ENCODE data around the gene AP2B1. TPM values are rescaled to one million over a fixed set of nuclear protein-coding genes. Genes with fewer than 3 reads are reported as not detected.

Gene AP2B1
- total RNA-seq, 1 donor from 2014 or later: 145 TPM

DNA sequence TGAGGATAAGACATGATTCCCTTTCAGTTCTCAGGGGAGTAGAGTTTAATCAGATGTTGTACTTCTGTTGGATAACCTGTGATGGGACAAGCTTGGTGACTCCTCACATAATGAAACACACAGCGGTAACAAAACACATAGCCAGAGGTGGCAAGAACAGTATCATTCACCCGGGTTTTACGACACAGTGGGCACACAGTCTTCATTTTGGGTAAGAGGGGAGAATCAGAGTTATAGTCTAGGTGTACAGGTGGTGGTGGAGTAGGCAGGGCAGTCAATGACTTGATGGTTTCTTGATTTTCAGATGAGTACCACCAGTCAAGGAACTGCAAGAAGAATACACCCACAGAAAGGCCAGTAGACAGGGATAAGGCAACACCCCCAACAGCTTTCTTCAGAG, 11.4 kb upstream of the AP2B1 start:
- H3K27ac ChIP-seq: no peak overlapping the region
- DNase-seq (no peak), ATAC-seq (no peak)
- H3K4me1 ChIP-seq: peaks cover 34% of the 10 kb centered on the region
- H3K4me3 ChIP-seq: no peak overlapping the region
- intact Hi-C loops (cut with DNase I): no loop called here
- TF ChIP-seq, protein P1, sequence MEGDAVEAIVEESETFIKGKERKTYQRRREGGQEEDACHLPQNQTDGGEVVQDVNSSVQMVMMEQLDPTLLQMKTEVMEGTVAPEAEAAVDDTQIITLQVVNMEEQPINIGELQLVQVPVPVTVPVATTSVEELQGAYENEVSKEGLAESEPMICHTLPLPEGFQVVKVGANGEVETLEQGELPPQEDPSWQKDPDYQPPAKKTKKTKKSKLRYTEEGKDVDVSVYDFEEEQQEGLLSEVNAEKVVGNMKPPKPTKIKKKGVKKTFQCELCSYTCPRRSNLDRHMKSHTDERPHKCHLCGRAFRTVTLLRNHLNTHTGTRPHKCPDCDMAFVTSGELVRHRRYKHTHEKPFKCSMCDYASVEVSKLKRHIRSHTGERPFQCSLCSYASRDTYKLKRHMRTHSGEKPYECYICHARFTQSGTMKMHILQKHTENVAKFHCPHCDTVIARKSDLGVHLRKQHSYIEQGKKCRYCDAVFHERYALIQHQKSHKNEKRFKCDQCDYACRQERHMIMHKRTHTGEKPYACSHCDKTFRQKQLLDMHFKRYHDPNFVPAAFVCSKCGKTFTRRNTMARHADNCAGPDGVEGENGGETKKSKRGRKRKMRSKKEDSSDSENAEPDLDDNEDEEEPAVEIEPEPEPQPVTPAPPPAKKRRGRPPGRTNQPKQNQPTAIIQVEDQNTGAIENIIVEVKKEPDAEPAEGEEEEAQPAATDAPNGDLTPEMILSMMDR (IDR thresholded peaks at IDR 0.05): no peak
- H3K27me3 ChIP-seq (ENCODE audit: low read depth): no peaks in the 10 kb centered on the region
- peaks cover 36% of the 10 kb centered on the region for H3K36me3 ChIP-seq
- no peaks in the 10 kb centered on the region for H3K9me3 ChIP-seq

DNA sequence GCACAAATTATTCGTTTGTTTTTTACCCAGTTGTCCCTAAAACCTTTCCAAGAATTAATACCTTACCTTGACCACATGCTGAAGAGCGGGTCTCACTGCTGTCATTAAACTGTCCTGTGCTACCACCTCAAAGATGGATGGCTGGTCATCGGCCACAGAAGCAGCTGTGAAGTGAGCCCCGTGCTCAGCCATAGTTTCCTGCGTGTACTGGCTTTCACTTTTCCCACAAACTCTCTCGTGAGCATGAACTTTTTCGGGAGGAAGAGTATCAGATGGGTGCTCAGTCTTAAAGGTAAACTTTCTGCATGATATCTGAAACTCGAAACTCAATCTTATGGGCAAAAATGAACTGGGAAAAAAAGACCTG, 9.3 kb upstream of the AP2B1 start:
- DNase-seq (no peak), ATAC-seq (peak; percentile 26 to 41)
- TF ChIP-seq, protein P1 (IDR thresholded peaks at IDR 0.05): no peak
- Histone ChIP-seq H3K9me3 (no peaks in the 10 kb centered on the region), H3K4me1 (peaks cover 22% of the 10 kb centered on the region), H3K36me3 (peaks cover 36% of the 10 kb centered on the region), H3K27ac (peak overlapping the region; percentile 93), H3K4me3 (peak overlapping the region; percentile 84), H3K27me3 (ENCODE audit: low read depth) (no peaks in the 10 kb centered on the region)
- intact Hi-C loops (cut with DNase I): no loop called here

DNA sequence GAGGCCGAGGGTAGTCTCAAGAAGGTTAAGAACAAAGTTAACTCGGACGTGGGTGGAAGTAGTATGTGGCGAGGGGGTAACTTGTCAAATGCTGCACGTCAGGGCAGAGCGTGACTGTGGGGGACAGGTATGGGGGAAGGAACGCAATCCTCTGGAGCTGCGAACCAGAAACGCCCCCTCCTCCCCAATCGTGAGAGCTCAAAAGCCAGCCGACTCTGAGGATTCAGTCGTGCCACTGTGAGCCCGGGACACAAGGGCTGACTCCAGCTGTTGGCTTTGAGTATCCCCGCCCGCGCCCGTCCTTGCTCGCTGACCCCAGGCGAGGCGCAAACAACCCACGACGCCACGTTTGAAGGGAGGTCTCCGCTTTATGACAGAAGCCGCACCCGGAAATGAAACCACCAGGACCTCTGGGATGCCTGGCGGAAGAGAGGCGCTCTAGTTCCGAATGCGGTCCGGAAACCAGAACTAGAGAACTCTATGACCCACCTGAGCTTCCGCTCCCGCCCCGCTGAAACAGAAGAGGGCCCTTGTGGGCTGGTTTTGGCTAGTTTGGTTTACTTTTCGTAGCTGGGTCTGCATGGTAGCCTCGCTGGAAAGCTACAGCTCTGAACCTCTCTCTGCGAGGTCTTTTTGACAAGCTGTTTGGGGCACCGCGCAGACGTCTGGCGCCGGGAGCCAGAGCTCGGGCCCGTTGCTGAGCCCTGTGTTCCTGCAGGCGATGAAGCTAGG, 8.8 kb upstream of the AP2B1 start, which contains the start of gene PEX12:
PEX12 (minus strand) TSS at position 375 of the 732 bp plus-strand sequence. CDS start 550 bp downstream, outside the sequence.
- ATAC-seq (peak; percentile 98 to 99), DNase-seq (peak; percentile 90)
- intact Hi-C loops (cut with DNase I): no loop called here
- Histone ChIP-seq H3K27me3 (ENCODE audit: low read depth) (no peaks in the 10 kb centered on the region), H3K4me3 (peak within 1 kb of the TSS; percentile 84), H3K27ac (peak within 1 kb of the TSS; percentile 93), H3K36me3 (peaks cover 34% of the 10 kb centered on the region), H3K4me1 (peaks cover 22% of the 10 kb centered on the region), H3K9me3 (no peaks in the 10 kb centered on the region)
- TF ChIP-seq, protein P1 (IDR thresholded peaks at IDR 0.05): no peak

DNA sequence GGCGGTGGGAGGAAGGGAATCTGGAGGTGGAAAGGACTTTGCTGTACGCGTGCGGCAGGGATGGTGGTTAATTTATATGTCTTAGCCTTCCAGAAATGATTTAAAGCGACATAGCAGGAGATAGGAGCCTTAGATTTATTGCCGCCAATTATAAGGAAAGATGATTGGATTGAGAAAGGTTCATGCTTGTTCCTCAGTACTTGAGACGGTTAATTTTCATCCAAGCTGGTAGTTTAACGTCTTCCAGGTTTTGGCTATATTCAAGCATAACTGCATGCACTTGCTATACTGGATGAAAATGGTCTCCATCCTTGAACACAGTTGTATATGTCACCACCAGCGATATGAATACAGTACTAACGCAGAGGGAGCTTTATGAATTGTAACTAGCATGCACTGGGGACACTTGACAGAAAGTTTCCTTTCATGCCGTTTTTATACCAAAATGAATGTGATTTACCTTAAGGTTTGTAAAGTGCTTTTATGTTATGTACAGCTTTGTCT, 8.1 kb upstream of the AP2B1 start:
- Histone ChIP-seq H3K27me3 (ENCODE audit: low read depth) (no peaks in the 10 kb centered on the region), H3K4me1 (peaks cover 22% of the 10 kb centered on the region), H3K4me3 (peak overlapping the region; percentile 84), H3K36me3 (peaks cover 28% of the 10 kb centered on the region), H3K27ac (peak overlapping the region; percentile 93), H3K9me3 (no peaks in the 10 kb centered on the region)
- peak in 1 of 2 donors; percentile 6 for ATAC-seq
- intact Hi-C loops (cut with DNase I): no loop called here
- TF ChIP-seq, protein P1 (IDR thresholded peaks at IDR 0.05): no peak
- DNase-seq: no peak

DNA sequence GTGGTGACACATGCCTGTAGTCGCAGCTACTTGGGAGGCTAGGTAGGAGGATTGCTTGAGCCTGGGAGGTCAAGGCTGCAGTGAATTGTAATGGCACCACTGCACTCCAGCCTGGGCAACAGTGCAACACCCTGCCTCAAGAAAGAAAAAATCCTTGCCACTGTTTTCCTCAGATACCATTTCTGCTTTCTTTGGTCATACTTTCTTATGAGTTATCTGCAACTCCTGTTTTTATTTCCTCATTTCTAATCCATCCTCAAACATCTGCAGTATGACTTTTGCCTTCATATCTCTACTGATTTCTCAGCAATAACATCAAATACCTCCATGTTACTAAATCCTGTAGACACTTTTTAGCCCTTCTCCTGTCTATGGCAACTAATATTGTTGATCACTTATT, 3.1 kb upstream of the AP2B1 start:
- Histone ChIP-seq H3K9me3 (no peaks in the 10 kb centered on the region), H3K36me3 (no peaks in the 10 kb centered on the region), H3K4me3 (no peak overlapping the region), H3K4me1 (peaks cover 18% of the 10 kb centered on the region), H3K27ac (no peak overlapping the region), H3K27me3 (ENCODE audit: low read depth) (no peaks in the 10 kb centered on the region)
- intact Hi-C loops (cut with DNase I): no loop called here
- DNase-seq (no peak), ATAC-seq (no peak)
- TF ChIP-seq, protein P1 (IDR thresholded peaks at IDR 0.05): no peak

Measured in lower lobe of right lung (tissue), 2 donors.